ENCODE results near the gene ERC2.
"Not testable (repeated sequence)": the region's sequence is repeated elsewhere in the genome, so short reads cannot be mapped to it uniquely, and the experiment has no call there.

Gene ERC2

GRCh38 chr3:56468184-56469106 is at the start of gene ERC2:
ERC2 (minus strand) TSS chr3:56468467.
- FAIRE-seq: no peak

GRCh38 chr3:56502738-56503137 is 34.5 kb upstream of the ERC2 start:
- FAIRE-seq: no peak

DNA sequence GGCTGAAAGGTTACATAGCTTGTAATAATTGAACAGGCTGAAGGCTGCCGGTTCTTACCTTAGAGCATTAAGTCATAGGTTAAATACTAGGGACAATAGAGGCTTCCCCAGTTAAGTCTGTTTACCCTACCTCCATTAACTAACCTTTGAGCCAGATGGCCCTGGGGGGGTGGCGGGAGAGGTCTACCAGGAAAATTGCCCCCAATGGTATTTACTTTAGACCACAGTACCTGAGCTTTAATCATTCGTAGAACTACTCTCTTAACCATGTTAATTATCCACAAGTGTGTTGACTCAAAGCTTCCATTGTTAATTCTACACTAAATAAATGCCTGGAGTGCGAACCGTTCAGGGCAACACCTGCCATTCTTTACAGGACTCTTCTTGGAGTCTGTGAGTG is 28.1 kb upstream of the ERC2 start:
- not testable (repeated sequence) for FAIRE-seq

- FAIRE-seq: no peak
These were observed 26.5 kb upstream of the ERC2 start for GRCh38 chr3:56494679-56495322.

DNA sequence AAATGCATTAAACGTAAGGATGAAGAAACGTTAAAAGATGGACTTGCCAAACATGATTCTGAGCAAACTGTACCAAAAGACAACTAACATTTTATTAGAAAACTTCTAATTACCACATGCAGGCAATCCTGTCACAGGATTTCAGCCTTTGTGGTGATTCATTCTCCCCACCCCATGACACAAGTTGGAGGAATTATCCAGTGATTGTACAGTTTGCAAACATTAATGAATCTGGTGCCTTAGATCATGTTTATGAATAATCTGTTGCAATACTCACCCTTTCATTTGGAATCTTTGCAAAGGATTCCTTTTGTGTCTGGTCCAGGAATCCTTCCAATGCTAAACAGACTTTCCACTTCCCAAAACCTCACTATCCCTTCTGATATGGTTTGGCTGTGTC is 23.3 kb upstream of the ERC2 start:
- no peak for FAIRE-seq

- FAIRE-seq: no peak
These were observed 20.7 kb upstream of the ERC2 start for GRCh38 chr3:56488812-56489600.

DNA sequence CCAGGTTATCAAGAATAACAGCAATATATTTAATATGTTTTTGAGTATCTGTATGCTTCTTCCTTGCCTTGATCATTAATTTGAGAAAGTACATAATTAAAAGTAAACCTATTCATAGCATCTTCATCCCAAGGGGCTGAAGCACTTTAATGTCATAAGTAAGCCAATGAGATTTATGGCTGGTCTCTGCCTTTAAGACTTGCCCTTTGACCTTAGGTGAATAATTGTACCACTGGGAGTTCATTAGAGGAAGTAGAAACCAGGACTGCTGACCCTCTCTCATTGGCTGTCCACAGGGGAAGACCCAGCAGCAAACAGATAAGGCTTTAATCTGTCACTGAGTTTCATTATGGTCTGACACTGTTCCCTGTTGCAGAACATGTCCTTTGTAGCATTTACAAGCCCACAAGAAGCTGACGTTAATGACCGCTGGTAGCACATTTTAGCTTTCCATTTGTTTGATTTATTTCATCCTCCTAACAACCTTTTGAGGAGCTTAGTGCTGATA is 16.3 kb upstream of the ERC2 start:
- FAIRE-seq: no peak

DNA sequence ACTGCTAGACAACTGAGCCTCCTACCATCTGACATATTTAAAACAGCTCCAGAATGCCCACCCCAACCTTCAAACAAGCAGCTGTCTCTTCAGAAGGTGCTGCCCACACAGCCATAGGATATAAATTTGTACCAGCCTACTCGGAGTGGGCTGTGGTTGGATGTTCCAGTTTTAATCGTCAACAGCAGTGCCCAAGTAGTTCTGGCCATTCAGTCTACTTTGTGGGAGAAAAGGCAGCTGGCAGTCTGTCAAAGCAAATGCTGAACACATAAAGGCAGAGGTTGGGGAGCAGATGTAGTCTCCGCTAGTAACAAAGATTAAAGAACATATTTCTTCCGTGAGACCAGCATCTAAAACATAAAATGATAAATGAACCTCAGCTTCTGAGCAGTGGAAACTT is 15.9 kb upstream of the ERC2 start:
- no peak for FAIRE-seq

DNA sequence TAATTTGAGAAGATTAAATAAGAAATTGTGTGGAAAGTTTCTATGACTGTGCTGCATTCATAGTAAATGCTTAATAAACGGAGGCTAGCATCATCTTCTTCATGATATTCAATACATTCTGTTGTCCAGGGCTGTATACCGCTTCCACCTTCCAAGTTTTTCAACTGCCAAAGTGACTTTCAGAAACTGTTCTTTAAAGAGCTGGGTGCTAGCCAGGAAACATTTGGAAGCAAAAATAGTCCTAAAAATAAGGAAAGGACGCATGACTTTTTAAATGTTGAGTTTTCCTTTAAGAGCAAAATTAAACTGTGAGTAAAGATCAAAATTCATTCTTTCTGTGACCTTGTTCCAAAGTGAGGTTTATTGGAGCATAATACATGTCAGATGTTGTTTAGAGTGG is 9.4 kb upstream of the ERC2 start:
- no peak for FAIRE-seq

GRCh38 chr3:56476771-56477170 is 8.5 kb upstream of the ERC2 start:
- FAIRE-seq: no peak

GRCh38 chr3:56471771-56472170 is 3.5 kb upstream of the ERC2 start:
- no peak for FAIRE-seq

DNA sequence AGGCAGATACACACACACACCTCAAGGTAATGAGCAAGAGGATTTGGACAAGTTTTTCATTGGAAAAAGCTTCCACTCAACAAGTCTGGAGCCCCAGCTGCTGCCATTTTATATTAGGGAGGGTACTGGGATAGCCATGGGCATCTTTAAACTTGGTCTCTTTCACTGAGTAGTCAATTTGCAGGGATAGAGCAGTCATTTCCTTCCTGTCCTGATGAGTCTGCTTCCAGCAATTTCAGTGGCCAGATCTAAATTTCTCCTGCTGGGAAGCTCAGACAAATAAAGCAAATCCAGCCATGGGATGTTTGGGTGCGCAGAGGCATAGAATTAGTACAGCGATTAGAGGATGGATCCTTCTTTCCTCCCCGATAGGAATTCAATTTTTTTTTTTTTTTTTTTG is 874 bp upstream of the ERC2 start:
- FAIRE-seq: no peak

DNA sequence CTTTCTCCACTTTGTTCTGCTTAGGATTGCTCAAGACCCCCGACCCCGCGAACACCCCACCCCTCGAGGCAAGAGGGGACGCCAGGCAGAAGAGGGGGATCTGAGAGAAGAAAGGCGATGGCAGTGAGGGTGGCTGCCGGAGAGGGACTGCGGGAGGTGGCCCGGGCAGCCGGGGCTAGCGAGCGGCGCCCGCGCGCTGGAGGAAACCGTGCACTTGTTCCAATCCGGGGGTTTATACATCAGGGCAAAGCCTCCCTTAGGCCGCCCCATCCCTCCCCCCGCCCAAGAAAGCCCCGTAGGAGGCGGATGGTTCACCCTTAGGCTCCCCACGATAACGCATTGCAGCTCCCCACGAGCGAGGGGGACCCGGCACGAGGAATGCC is 475 bp downstream of the ERC2 start:
- no peak for FAIRE-seq

- FAIRE-seq: no peak
These were observed 1.2 kb downstream of the ERC2 start for GRCh38 chr3:56467108-56467507.

DNA sequence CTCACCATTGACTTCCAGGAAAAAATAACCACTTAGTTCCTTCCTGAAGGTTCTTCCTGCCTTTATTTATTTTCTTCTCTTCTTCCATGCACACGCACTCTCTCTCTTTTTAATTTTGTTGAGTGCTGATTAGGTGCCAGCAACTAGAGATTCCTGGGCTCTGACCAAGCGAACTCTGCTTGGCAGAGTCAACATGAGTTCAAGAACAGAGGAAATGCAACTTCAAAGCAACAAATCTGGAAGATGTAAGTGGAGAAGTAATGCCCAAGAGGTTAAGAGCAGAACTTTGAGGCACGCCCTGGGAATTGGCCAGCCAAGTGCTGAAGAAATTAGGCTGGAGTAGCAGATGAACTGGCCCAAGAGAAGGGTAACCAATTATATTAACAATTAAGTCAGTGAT is 8.5 kb downstream of the ERC2 start:
- FAIRE-seq: no peak

- no peak for FAIRE-seq
These were observed 9.2 kb downstream of the ERC2 start for GRCh38 chr3:56459104-56459496.

DNA sequence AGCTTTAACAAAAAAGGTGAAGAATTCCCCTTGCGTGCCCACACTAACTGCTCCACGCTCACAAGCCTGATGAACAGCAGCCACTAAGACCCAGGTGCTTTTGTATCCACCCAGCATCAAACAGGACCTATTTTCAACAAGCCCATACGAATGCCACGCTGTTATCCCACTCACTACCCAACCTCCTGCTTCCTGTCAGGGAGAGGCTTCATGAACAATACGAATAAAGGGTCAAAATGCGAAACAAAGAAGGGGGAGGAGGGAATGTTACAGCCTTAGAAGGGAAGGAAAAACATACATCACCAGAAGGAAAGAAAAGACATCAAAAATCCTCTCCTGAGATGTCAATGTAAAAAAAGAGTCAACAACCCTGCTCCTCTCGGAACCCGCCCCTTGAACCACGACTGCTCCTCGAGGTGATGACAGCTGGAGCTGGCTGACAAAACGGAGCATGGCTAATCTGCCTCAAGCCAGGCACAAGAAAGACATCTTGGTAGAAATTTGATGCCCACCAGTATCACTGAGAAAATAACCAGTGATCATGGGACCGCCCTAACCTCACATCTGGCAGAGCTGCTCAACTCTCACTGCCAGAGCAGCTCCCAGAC is 9.7 kb downstream of the ERC2 start:
- no peak for FAIRE-seq

- no peak for FAIRE-seq
These were observed 12.2 kb downstream of the ERC2 start for GRCh38 chr3:56456117-56456516.

GRCh38 chr3:56453011-56453410 is 15.3 kb downstream of the ERC2 start:
- no peak for FAIRE-seq

GRCh38 chr3:56452085-56452484 is 16.2 kb downstream of the ERC2 start:
- no peak for FAIRE-seq

DNA sequence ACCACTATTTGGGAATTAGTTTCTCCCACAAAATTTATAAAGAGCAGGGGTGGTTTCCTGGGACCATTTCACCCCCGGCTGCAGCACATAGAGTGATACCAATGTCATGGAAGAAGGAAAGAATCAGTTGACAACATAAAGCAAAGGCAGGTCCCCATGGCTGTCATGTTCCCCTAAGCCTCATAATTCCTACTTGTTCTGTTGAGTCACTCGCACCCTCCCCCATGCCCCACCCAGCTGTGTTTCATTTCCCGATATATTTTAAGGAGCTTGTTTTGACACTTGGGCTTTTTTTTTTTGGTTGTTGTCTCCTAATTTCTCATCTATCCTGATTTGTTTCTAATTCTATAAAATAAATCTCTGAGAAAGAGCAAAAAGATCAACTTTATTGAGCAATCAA is 24.9 kb downstream of the ERC2 start:
- no peak for FAIRE-seq

GRCh38 chr3:56428667-56429066 is 39.6 kb downstream of the ERC2 start:
- FAIRE-seq: no peak

- no peak for FAIRE-seq
These were observed 43.4 kb downstream of the ERC2 start for GRCh38 chr3:56424885-56425284.

Measured in colon (tissue), 2 donors.